Small intestine (tissue), 7 donors: ENCODE data around the gene MACF1. TPM values are rescaled to one million over a fixed set of nuclear protein-coding genes. Genes with fewer than 3 reads are reported as not detected.

Source experiments
- DNase-seq, 2 donors: peaks; one replicate each; pipeline versions ENCODE4 v3.0.0 to v3.0.0-alpha.2; 2013
- FAIRE-seq: peaks from 2 replicates; lab custom pipeline; 2012; peaks lifted over from hg19 to GRCh38; lab: Jason Lieb, UNC
- H3K27ac ChIP-seq, 3 donors: one replicate each; pipeline ENCODE4 v1.5.1; 2013; ENCODE audit warnings: low read length in 2 of 3, mild to moderate bottlenecking in 2 of 3, control low read depth in 1 of 3, inconsistent platforms in 1 of 3, low read depth in 1 of 3, moderate library complexity in 1 of 3
- H3K27me3 ChIP-seq, 3 donors: one replicate each; pipeline ENCODE4 v1.6.1; 2013; ENCODE audit warnings: low read length in 3 of 3, inconsistent platforms in 1 of 3; ENCODE audit not compliant: control insufficient read depth in 3 of 3, insufficient read depth in 3 of 3
- H3K36me3 ChIP-seq, 3 donors: one replicate each; pipeline ENCODE4 v1.6.1; 2013; ENCODE audit warnings: low read length in 3 of 3, inconsistent platforms in 1 of 3, low read depth in 1 of 3, mild to moderate bottlenecking in 1 of 3, moderate library complexity in 1 of 3; ENCODE audit not compliant: control insufficient read depth in 3 of 3, insufficient read depth in 2 of 3
- H3K4me1 ChIP-seq, 3 donors: one replicate each; pipeline ENCODE4 v1.6.1; 2013; ENCODE audit warnings: low read length in 2 of 3, inconsistent platforms in 1 of 3, low read depth in 1 of 3, mild to moderate bottlenecking in 1 of 3, moderate library complexity in 1 of 3; ENCODE audit not compliant: control insufficient read depth in 3 of 3, insufficient read depth in 2 of 3
- H3K4me3 ChIP-seq, 3 donors: one replicate each; pipeline ENCODE4 v1.5.1; 2013; ENCODE audit warnings: low read length in 3 of 3, control low read depth in 1 of 3, inconsistent platforms in 1 of 3, low read depth in 1 of 3, mild to moderate bottlenecking in 1 of 3, moderate library complexity in 1 of 3
- H3K9me3 ChIP-seq, 2 donors: one replicate each; pipeline ENCODE4 v1.6.1; 2013; ENCODE audit warnings: low read depth in 1 of 2, low read length in 1 of 2; ENCODE audit not compliant: control insufficient read depth in 2 of 2, insufficient read depth in 1 of 2
- WGBS, 3 donors: extraction: QIAGEN DNeasy Blood & Tissue Kit; methylation state at CpG; one replicate each; pipeline ENCODE4 v1.1.7; 2013; 5-methylcytosine and 5-hydroxymethylcytosine counted together
- polyA plus RNA-seq, 4 donors: library from polyadenylated mRNA; stranded (reverse) in 3 of 4; unstranded in 1 of 4; fragments of 200-250 nt in 3 of 4; fragments of 120-200 nt in 1 of 4; gene quantifications; one replicate each; pipeline versions ENCODE4 v1.2.1 to v1.2.3, GENCODE V29; 2013
- donor health status: healthy with polysubstance abuse.
- donor health status: control.
- donor health status: control.
- donor health status: Bipolar disorder and iron deficiency.
- donor health status: healthy.

Gene MACF1
- polyA plus RNA-seq, 4 donors = 18.1 to 64.8 (median 34.6) TPM

GRCh38 chr1:39187275-39188046 lies 17.0 kb upstream of the MACF1 start:
- Histone ChIP-seq H3K4me1 (peaks cover 6 to 11% (median 10%) of the 10 kb centered on the region in 3 donors), H3K9me3 (no peaks in the 10 kb centered on the region), H3K27me3 (no peaks in the 10 kb centered on the region), H3K36me3 (no peaks in the 10 kb centered on the region), H3K4me3 (no peak overlapping the region), H3K27ac (no peak overlapping the region)
- 79 to 83% (median 82%) methylated on average over 3 of the region's 3 CpGs for WGBS, 3 donors
- DNase-seq (no peak), FAIRE-seq (no peak)

DNA sequence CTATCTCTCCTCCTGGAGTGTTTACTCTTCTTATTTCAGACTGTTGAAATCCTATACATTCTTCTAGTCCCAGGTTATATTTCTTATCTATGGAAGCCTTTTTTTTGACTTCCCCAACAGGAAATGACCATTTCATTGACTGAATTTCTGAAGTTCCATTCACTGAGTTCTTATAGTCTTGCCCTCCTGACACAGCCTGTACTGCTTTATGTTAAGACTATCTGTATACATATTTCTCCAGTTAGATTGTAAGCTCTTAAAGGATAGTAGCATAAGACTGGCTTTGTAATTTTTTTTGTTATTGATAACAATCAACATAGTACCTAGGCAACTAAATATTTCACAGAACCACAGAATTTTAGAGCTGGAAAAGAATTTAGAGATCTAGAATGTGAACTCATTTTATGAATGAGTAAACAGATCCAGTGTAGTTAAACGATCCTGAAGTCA lies 14.9 kb upstream of the MACF1 start:
- Histone ChIP-seq H3K4me1 (peaks cover 0 to 8% (median 2%) of the 10 kb centered on the region in 3 donors), H3K27me3 (no peaks in the 10 kb centered on the region), H3K27ac (no peak overlapping the region), H3K36me3 (no peaks in the 10 kb centered on the region), H3K4me3 (no peak overlapping the region), H3K9me3 (no peaks in the 10 kb centered on the region)
- 11 to 27% (median 19%) methylated on average over 1 of the region's 1 CpG for WGBS, 3 donors
- FAIRE-seq (no peak), DNase-seq (no peak)

DNA sequence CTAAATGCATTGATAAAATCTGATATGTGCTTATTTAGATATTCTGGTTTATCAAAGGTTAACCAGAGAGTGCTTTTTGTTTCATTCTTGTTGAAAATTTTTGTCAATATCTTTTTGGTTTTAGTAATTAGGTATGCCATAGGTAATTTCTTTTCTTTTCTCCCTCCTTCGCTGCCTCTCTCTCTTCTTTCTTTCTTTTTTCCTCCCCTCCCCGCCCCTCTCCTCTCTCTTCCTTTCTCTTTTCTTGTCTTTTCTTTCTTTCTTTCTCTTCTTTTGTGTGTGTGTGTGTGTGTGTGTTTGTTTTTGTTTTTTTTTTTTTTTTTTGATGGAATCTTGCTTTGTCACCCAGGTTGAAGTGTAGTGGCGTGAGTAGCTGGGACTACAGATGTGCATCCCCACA lies 14.4 kb upstream of the MACF1 start:
- FAIRE-seq (no peak), DNase-seq (no peak)
- no peaks in the 10 kb centered on the region for H3K27me3 ChIP-seq
- WGBS, 3 donors = 86 to 89% (median 89%) methylated on average over 3 of the region's 3 CpGs
- H3K9me3 ChIP-seq = no peaks in the 10 kb centered on the region
- no peak overlapping the region for H3K4me3 ChIP-seq
- H3K27ac ChIP-seq = no peak overlapping the region
- H3K36me3 ChIP-seq = no peaks in the 10 kb centered on the region
- peaks cover 0 to 6% (median 2%) of the 10 kb centered on the region in 3 donors for H3K4me1 ChIP-seq

GRCh38 chr1:39194398-39195051 lies 10.0 kb upstream of the MACF1 start:
- no peak for DNase-seq
- no peaks in the 10 kb centered on the region for H3K27me3 ChIP-seq
- H3K4me3 ChIP-seq = no peak overlapping the region
- no peaks in the 10 kb centered on the region for H3K9me3 ChIP-seq
- no peaks in the 10 kb centered on the region for H3K36me3 ChIP-seq
- no peak for FAIRE-seq
- peaks cover 0 to 16% (median 7%) of the 10 kb centered on the region in 3 donors for H3K4me1 ChIP-seq
- peak overlapping the region in 2 of 3 donors; percentile 5 to 68 for H3K27ac ChIP-seq
- 77 to 81% (median 80%) methylated on average over 8 of the region's 8 CpGs for WGBS, 3 donors

GRCh38 chr1:39195166-39196111 lies 9.1 kb upstream of the MACF1 start:
- H3K36me3 ChIP-seq = no peaks in the 10 kb centered on the region
- no peak for FAIRE-seq
- H3K9me3 ChIP-seq = no peaks in the 10 kb centered on the region
- 28 to 32% (median 31%) methylated on average over 5 of the region's 5 CpGs for WGBS, 3 donors
- DNase-seq = peak in 1 of 2 donors; percentile 17
- H3K27me3 ChIP-seq = no peaks in the 10 kb centered on the region
- no peak overlapping the region for H3K4me3 ChIP-seq
- peaks cover 0 to 16% (median 7%) of the 10 kb centered on the region in 3 donors for H3K4me1 ChIP-seq
- peak overlapping the region in 2 of 3 donors; percentile 5 to 68 for H3K27ac ChIP-seq

- no peak for FAIRE-seq
- DNase-seq = peak in 1 of 2 donors; percentile 56
- no peaks in the 10 kb centered on the region for H3K27me3 ChIP-seq
Measured at GRCh38 chr1:39196244-39197215, 8.0 kb upstream of the MACF1 start.

GRCh38 chr1:39199593-39199992 lies 4.9 kb upstream of the MACF1 start:
- H3K27ac ChIP-seq = no peak overlapping the region

More at GRCh38 chr1:39196244-39197215, 8.0 kb upstream of the MACF1 start:
- 68 to 91% (median 75%) methylated on average over 6 of the region's 6 CpGs for WGBS, 3 donors
- Histone ChIP-seq H3K9me3 (no peaks in the 10 kb centered on the region), H3K4me3 (no peak overlapping the region), H3K36me3 (no peaks in the 10 kb centered on the region), H3K27ac (peak overlapping the region in 1 of 3 donors; percentile 88), H3K4me1 (peaks cover 0 to 13% (median 7%) of the 10 kb centered on the region in 3 donors)

More at GRCh38 chr1:39199593-39199992, 4.9 kb upstream of the MACF1 start:
- DNase-seq (no peak), FAIRE-seq (no peak)
- 87 to 100% (median 100%) methylated on average over 1 of the region's 1 CpG for WGBS, 3 donors
- peaks cover 0 to 11% (median 7%) of the 10 kb centered on the region in 3 donors for H3K4me1 ChIP-seq
- no peaks in the 10 kb centered on the region for H3K9me3 ChIP-seq
- no peaks in the 10 kb centered on the region for H3K27me3 ChIP-seq
- no peak overlapping the region for H3K4me3 ChIP-seq
- H3K36me3 ChIP-seq = no peaks in the 10 kb centered on the region
